ENCODE measurements around the gene POPDC3. TPM values are rescaled to one million over a fixed set of nuclear protein-coding genes. Genes with fewer than 3 reads are reported as not detected.

The POPDC3 gene
- polyA plus RNA-seq, 3 donors: not detected

- DNase-seq: no peak
- no peak for TF ChIP-seq CTCF (IDR thresholded peaks at IDR 0.05)
- Histone ChIP-seq H4K20me1 (ENCODE audit: insufficient read depth, low read length) (no peaks in the 10 kb centered on the region), H3K9me3 (replicated peaks in 1 of 2; ENCODE audit: control insufficient read depth in 1 of 2, insufficient read depth in 1 of 2, low read length in 2 of 2) (no peaks in the 10 kb centered on the region), H3K4me1 (ENCODE audit: control insufficient read depth in 1 of 2, insufficient read depth in 2 of 2, low read length in 2 of 2) (no peaks in the 10 kb centered on the region), H3K36me3 (replicated peaks in 1 of 2; ENCODE audit: control insufficient read depth in 1 of 2, insufficient read depth in 2 of 2, low read length in 2 of 2) (no peaks in the 10 kb centered on the region), H3K27me3 (ENCODE audit: control insufficient read depth in 2 of 2, insufficient read depth in 2 of 2, low read length in 2 of 2) (no peaks in the 10 kb centered on the region), H3K27ac (ENCODE audit: low read depth in 1 of 2, low read length in 2 of 2) (no peak overlapping the region), H3K79me2 (ENCODE audit: insufficient read depth, low read length) (no peaks in the 10 kb centered on the region), H3K9ac (ENCODE audit: insufficient read depth, low read length, poor library complexity, severe bottlenecking) (no peak overlapping the region), H3K4me2 (replicated peaks; ENCODE audit: extremely low read depth, low read length, poor library complexity, severe bottlenecking) (no peak overlapping the region), H3K4me3 (replicated peaks in 1 of 3; ENCODE audit: low read depth in 2 of 3, low read length in 3 of 3) (no peak overlapping the region), H2AFZ (ENCODE audit: insufficient read depth, low read depth, low read length, poor library complexity, severe bottlenecking) (no peak overlapping the region)
- intact Hi-C loops (cut with micrococcal nuclease): no loop called here
- Mint-ChIP-seq H3K4me3 (no peak overlapping the region), H3K27ac (no peak overlapping the region), H3K9me3 (peaks cover 0 to 2% (median 0%) of the 10 kb centered on the region in 7 donors), H3K27me3 (ENCODE audit: low read depth in 3 of 3) (peaks cover 4 to 12% (median 5%) of the 10 kb centered on the region in 3 donors), H3K4me1 (no peaks in the 10 kb centered on the region), H3K36me3 (no peaks in the 10 kb centered on the region)
- 100% methylated on average over 1 of the region's 8 CpGs for WGBS (ENCODE audit: insufficient coverage)
Measured at GRCh38 chr6:105109955-105110895, 69.6 kb downstream of the POPDC3 start.

GRCh38 chr6:105108631-105109262, 71.1 kb downstream of the POPDC3 start:
- Histone ChIP-seq H3K79me2 (ENCODE audit: insufficient read depth, low read length) (no peaks in the 10 kb centered on the region), H4K20me1 (ENCODE audit: insufficient read depth, low read length) (no peaks in the 10 kb centered on the region), H3K36me3 (replicated peaks in 1 of 2; ENCODE audit: control insufficient read depth in 1 of 2, insufficient read depth in 2 of 2, low read length in 2 of 2) (no peaks in the 10 kb centered on the region), H3K27me3 (ENCODE audit: control insufficient read depth in 2 of 2, insufficient read depth in 2 of 2, low read length in 2 of 2) (no peaks in the 10 kb centered on the region), H3K4me3 (replicated peaks in 1 of 3; ENCODE audit: low read depth in 2 of 3, low read length in 3 of 3) (no peak overlapping the region), H3K4me2 (replicated peaks; ENCODE audit: extremely low read depth, low read length, poor library complexity, severe bottlenecking) (no peak overlapping the region), H3K9ac (ENCODE audit: insufficient read depth, low read length, poor library complexity, severe bottlenecking) (no peak overlapping the region), H2AFZ (ENCODE audit: insufficient read depth, low read depth, low read length, poor library complexity, severe bottlenecking) (no peak overlapping the region), H3K9me3 (replicated peaks in 1 of 2; ENCODE audit: control insufficient read depth in 1 of 2, insufficient read depth in 1 of 2, low read length in 2 of 2) (no peaks in the 10 kb centered on the region), H3K4me1 (ENCODE audit: control insufficient read depth in 1 of 2, insufficient read depth in 2 of 2, low read length in 2 of 2) (no peaks in the 10 kb centered on the region), H3K27ac (ENCODE audit: low read depth in 1 of 2, low read length in 2 of 2) (no peak overlapping the region)
- TF ChIP-seq CTCF (IDR thresholded peaks at IDR 0.05): no peak
- H3K9me3 Mint-ChIP-seq: peaks cover 0 to under 1% (median 0%) of the 10 kb centered on the region in 7 donors
- no peaks in the 10 kb centered on the region for H3K36me3 Mint-ChIP-seq
- H3K27ac Mint-ChIP-seq: no peak overlapping the region
- DNase-seq: no peak
- H3K27me3 Mint-ChIP-seq (ENCODE audit: low read depth in 3 of 3): peaks cover 5 to 18% (median 6%) of the 10 kb centered on the region in 3 donors
- intact Hi-C loops (cut with micrococcal nuclease): no loop called here
- H3K4me1 Mint-ChIP-seq: no peaks in the 10 kb centered on the region
- H3K4me3 Mint-ChIP-seq: no peak overlapping the region
- 0% methylated on average over 1 of the region's 7 CpGs for WGBS (ENCODE audit: insufficient coverage)

Other genes starting within 250 kb of the POPDC3 start
- not detected for gene LIN28B, start 222.9 kb downstream of the POPDC3 start, polyA plus RNA-seq
- 10 to 100 TPM; 21.4 to 40.8 (median 30.7) TPM for gene PREP, start 223.1 kb upstream of the POPDC3 start, polyA plus RNA-seq